H1 (cell line): ENCODE data around the gene TMEM273. TPM values are rescaled to one million over a fixed set of nuclear protein-coding genes. Genes with fewer than 3 reads are reported as not detected.

Source experiments
- BCL11A ChIP-seq, 2 experiments: IDR thresholded peaks; one replicate each; pipeline ENCODE4 v1.6.1; 2011; ENCODE audit warnings: low read depth in 2 of 2, low read length in 2 of 2, mild to moderate bottlenecking in 2 of 2
- CHD7 ChIP-seq: fragments of 300-600 bp; sonication (generic); IDR thresholded peaks from 2 replicates; pipeline ENCODE4 v1.7.1; 2012; ENCODE audit warnings: low read length, moderate library complexity, mild to moderate bottlenecking, inconsistent platforms; ENCODE audit not compliant: insufficient replicate concordance
- EGR1 ChIP-seq: IDR thresholded peaks from 2 replicates; pipeline ENCODE4 v1.6.1; 2011; ENCODE audit warnings: low read depth, low read length, borderline replicate concordance
- EZH2 ChIP-seq: fragments of 200-600 bp; sonication (generic); IDR thresholded peaks from 2 replicates; pipeline ENCODE4 v1.7.1; 2012; ENCODE audit warnings: low read depth, mild to moderate bottlenecking, moderate library complexity, low read length, inconsistent platforms; ENCODE audit not compliant: severe bottlenecking
- JUN ChIP-seq: IDR thresholded peaks from 2 replicates; pipeline ENCODE4 v1.6.1; 2011; ENCODE audit warnings: low read depth, mild to moderate bottlenecking, improper control_type of control experiment, low read length
- NANOG ChIP-seq: IDR thresholded peaks from 2 replicates; pipeline ENCODE4 v1.6.1; 2011; ENCODE audit warnings: low read length, low read depth, mild to moderate bottlenecking, inconsistent platforms; ENCODE audit not compliant: insufficient read depth, poor library complexity, severe bottlenecking
- polyA plus RNA-seq, 7 experiments: library from polyadenylated mRNA; depleted of rRNA in 3 of 7; stranded (reverse) in 5 of 7; unstranded in 2 of 7; fragments of >200 nt in 5 of 7; fragments of 200-250 nt in 2 of 7; gene quantifications; 1 replicate in 5 of 7; 2 replicates in 1 of 7; 4 replicates in 1 of 7; pipeline versions ENCODE4 v1.2.1 to v1.2.3, GENCODE V29; 2011 to 2013; ENCODE audit warnings: missing spikeins in 2 of 7, mixed read lengths in 2 of 7
- total RNA-seq: library from RNA; stranded (reverse); fragmentation: NEBNext Ultra II Directional; extraction: Animal tissue kit (Norgen Biotek cat#: 25700); gene quantifications from 2 replicates; pipeline ENCODE4 v1.2.1, GENCODE V29; 2021

Gene TMEM273
- total and polyA plus RNA-seq, 2 of the 8 experiments (the other 6 are each of a cell fraction or from before 2014, with no cell fraction given) = not detected

- TF ChIP-seq EGR1 (no peak), BCL11A (IDR thresholded peaks at IDR 0.05; ENCODE audit: low read depth in 2 of 2, low read length in 2 of 2) (no peak), EZH2 (no peak), NANOG (no peak), JUN (no peak), CHD7 (no peak)
Measured at GRCh38 chr10:49175587-49176309, 12.4 kb downstream of the TMEM273 start (continued).
